K562 (cell line): ENCODE data around the gene C18orf32. TPM values are rescaled to one million over a fixed set of nuclear protein-coding genes. Genes with fewer than 3 reads are reported as not detected.

Experiments
- ATAC-seq: fragments of 200-7000 bp; cut with Tn5 transposase; 3 replicates; pipeline ENCODE4 v1.9.1; 2020; ENCODE audit warnings: moderate library complexity
- BruUV-seq: library from RNA; stranded (reverse); fragments of 400-500 nt; replicated peaks from 2 replicates; lab custom pipeline; 2021; lab: Mats Ljungman, UMichigan
- CTCF ChIA-PET: fragments of 300-600 bp; formaldehyde crosslinking; extraction: SDS; loops from one replicate; lab custom pipeline; 2021; ENCODE audit warnings: low intra/inter-chr PET ratio; lab: Yijun Ruan, JAX
- POLR2A ChIA-PET: fragments of 300-600, 350-650 bp; sonication (Branson Sonifier 250); formaldehyde crosslinking; extraction: SDS; loops from one replicate; lab custom pipeline; 2021; ENCODE audit warnings: antibody characterized with exemption, inconsistent platforms; lab: Yijun Ruan, JAX
- DNase-seq, 4 experiments: peaks; one replicate each; pipeline versions ENCODE4 v3.0.0 to v3.0.0-alpha.2; 2011 to 2018; ENCODE audit warnings: low spot score in 3 of 4, mixed read lengths in 3 of 4; ENCODE audit errors: extremely low read depth in 1 of 4
- FAIRE-seq: peaks from 2 replicates; lab custom pipeline; 2011; peaks lifted over from hg19 to GRCh38; lab: Jason Lieb, UNC
- H2AFZ ChIP-seq: 2 replicates; pipeline ENCODE4 v1.6.0; 2011; ENCODE audit warnings: low read depth, low read length, control low read depth, inconsistent platforms
- H3K27ac ChIP-seq: fragments of 200-600 bp; 3 replicates; pipeline ENCODE4 v1.8.0; 2011; ENCODE audit warnings: low read depth, mild to moderate bottlenecking, control low read depth, inconsistent platforms, low read length, moderate library complexity, mixed read lengths; ENCODE audit errors: extremely low read depth
- H3K27me3 ChIP-seq, 2 experiments: fragments of 300-600 bp in 1 of 2; 2 replicates in 1 of 2; 3 replicates in 1 of 2; pipeline versions ENCODE4 v1.6.0 to v1.8.0; 2011; ENCODE audit warnings: inconsistent platforms in 2 of 2, low read length in 2 of 2, mild to moderate bottlenecking in 1 of 2, mixed read lengths in 1 of 2, moderate library complexity in 1 of 2; ENCODE audit not compliant: control insufficient read depth in 2 of 2, insufficient read depth in 2 of 2
- H3K36me3 ChIP-seq: fragments of 300-600 bp; 3 replicates; pipeline ENCODE4 v1.8.0; 2011; ENCODE audit warnings: mild to moderate bottlenecking, low read length, inconsistent platforms; ENCODE audit not compliant: control insufficient read depth, insufficient read depth
- H3K4me1 ChIP-seq, 2 experiments: fragments of 200-600 bp in 1 of 2; replicated peaks in 1 of 2; 2 replicates in 1 of 2; 3 replicates in 1 of 2; pipeline versions ENCODE4 v1.5.1 to v1.8.0; 2011; ENCODE audit warnings: inconsistent platforms in 2 of 2, low read length in 2 of 2, mild to moderate bottlenecking in 1 of 2, mixed read lengths in 1 of 2, moderate library complexity in 1 of 2; ENCODE audit not compliant: control insufficient read depth in 2 of 2, insufficient read depth in 2 of 2
- H3K4me2 ChIP-seq: 2 replicates; pipeline ENCODE4 v1.6.1; 2011; ENCODE audit warnings: low read length, control low read depth, inconsistent platforms, mixed read lengths; ENCODE audit not compliant: insufficient read depth
- H3K4me3 ChIP-seq: fragments of 200-600 bp; sonication (generic), shearing (Covaris generic); 2 replicates; pipeline ENCODE4 v1.5.1; 2016; ENCODE audit warnings: control low read depth, inconsistent platforms
- H3K79me2 ChIP-seq: fragments of 200-600 bp; 3 replicates; pipeline ENCODE4 v1.8.0; 2011; ENCODE audit warnings: low read length, inconsistent platforms; ENCODE audit not compliant: control insufficient read depth, insufficient read depth
- H3K9ac ChIP-seq, 2 experiments: 2 replicates each; pipeline versions ENCODE4 v1.6.0 to v1.6.1; 2011; ENCODE audit warnings: low read depth in 2 of 2, low read length in 2 of 2, control low read depth in 1 of 2, inconsistent platforms in 1 of 2, mild to moderate bottlenecking in 1 of 2, mixed read lengths in 1 of 2; ENCODE audit not compliant: insufficient read depth in 1 of 2
- H3K9me1 ChIP-seq: one replicate; pipeline ENCODE4 v1.6.0; 2011; ENCODE audit warnings: inconsistent platforms, mild to moderate bottlenecking, low read length, moderate library complexity; ENCODE audit not compliant: control insufficient read depth, insufficient read depth
- H3K9me3 ChIP-seq: replicated peaks from 2 replicates; pipeline ENCODE4 v1.5.1; 2011; ENCODE audit warnings: low read depth, low read length, inconsistent platforms; ENCODE audit not compliant: control insufficient read depth, insufficient read depth
- H4K20me1 ChIP-seq: replicated peaks from 2 replicates; pipeline ENCODE4 v1.6.1; 2011; ENCODE audit warnings: low read length, inconsistent platforms, mixed read lengths; ENCODE audit not compliant: control insufficient read depth, insufficient read depth
- ADNP ChIP-seq: fragments of 200-800 bp; sonication (Bioruptor generic); IDR thresholded peaks from 2 replicates; pipeline ENCODE4 v1.6.1; 2016; ENCODE audit warnings: missing genetic modification characterization, missing compliant biosample characterization
- BACH1 ChIP-seq: fragments of 200-800 bp; sonication (Bioruptor generic); IDR thresholded peaks from 2 replicates; pipeline ENCODE4 v1.6.1; 2016; ENCODE audit warnings: missing genetic modification characterization, missing compliant biosample characterization
- HOXB6 ChIP-seq: fragments of 250-450 bp; sonication (Bioruptor Pico); IDR thresholded peaks from 2 replicates; pipeline ENCODE4 v1.5.1; 2022; ENCODE audit warnings: mild to moderate bottlenecking, borderline replicate concordance
- KAT7 ChIP-seq: sonication (generic); formaldehyde crosslinking; IDR thresholded peaks from 2 replicates; pipeline ENCODE4 v1.8.0; 2022; ENCODE audit warnings: missing genetic modification reagents, mild to moderate bottlenecking, borderline replicate concordance
- MTF1 ChIP-seq: fragments of 250-450 bp; sonication (Bioruptor Pico); IDR thresholded peaks from 2 replicates; pipeline ENCODE4 v1.9.0; 2021; ENCODE audit warnings: moderate library complexity, mild to moderate bottlenecking, inconsistent platforms, borderline replicate concordance
- NFIC ChIP-seq: fragments of 450-650 bp; IDR thresholded peaks from 2 replicates; pipeline ENCODE4 v1.6.1; 2017; ENCODE audit warnings: mild to moderate bottlenecking, inconsistent platforms
- RBM17 ChIP-seq: fragments of 200-400 bp; formaldehyde crosslinking; IDR thresholded peaks from 2 replicates; pipeline ENCODE4 v1.6.1; 2017; ENCODE audit warnings: low read depth, mild to moderate bottlenecking, low read length, borderline replicate concordance
- SP1 ChIP-seq: sonication (generic); formaldehyde crosslinking; IDR thresholded peaks from 2 replicates; pipeline ENCODE4 v1.8.1; 2022; ENCODE audit warnings: mild to moderate bottlenecking, missing genetic modification reagents
- STAT6 ChIP-seq: sonication (generic); formaldehyde crosslinking; IDR thresholded peaks from 2 replicates; pipeline ENCODE4 v1.8.1; 2023; ENCODE audit warnings: mild to moderate bottlenecking, missing genetic modification reagents
- SUPT5H ChIP-seq: fragments of 450-650 bp; IDR thresholded peaks from 2 replicates; pipeline ENCODE4 v1.6.1; 2016
- TCF7L2 ChIP-seq: fragments of 150-350 bp; IDR thresholded peaks from 2 replicates; pipeline ENCODE4 v1.6.1; 2016; ENCODE audit warnings: low read depth, mild to moderate bottlenecking, low read length, moderate library complexity
- THAP7 ChIP-seq: fragments of 250-450 bp; sonication (Bioruptor Pico); IDR thresholded peaks from 2 replicates; pipeline ENCODE4 v1.5.0; 2021
- ZNF133 ChIP-seq: fragments of 250-450 bp; sonication (Bioruptor Pico); IDR thresholded peaks from 2 replicates; pipeline ENCODE4 v1.4.0; 2020; ENCODE audit warnings: mild to moderate bottlenecking
- ZNF232 ChIP-seq: sonication (generic); formaldehyde crosslinking; IDR thresholded peaks from 2 replicates; pipeline ENCODE4 v1.8.0; 2022; ENCODE audit warnings: mild to moderate bottlenecking, missing genetic modification reagents
- ZNF274 ChIP-seq: IDR thresholded peaks from 2 replicates; pipeline ENCODE4 v1.6.1; 2011; ENCODE audit warnings: low read depth, mild to moderate bottlenecking, low read length, moderate library complexity, borderline replicate concordance
- ZNF316 ChIP-seq: fragments of 450-650 bp; IDR thresholded peaks from 2 replicates; pipeline ENCODE4 v1.6.1; 2016
- ZNF512 ChIP-seq: IDR thresholded peaks from 2 replicates; pipeline ENCODE4 v1.6.1; 2016; ENCODE audit warnings: missing genetic modification characterization, missing compliant biosample characterization
- WGBS: fragments of 100-300 bp; shearing (Covaris generic); methylation state at CpG from one replicate; pipeline ENCODE4 v1.1.6; 2016; ENCODE audit warnings: low coverage, mixed read lengths; ENCODE audit not compliant: insufficient coverage; ENCODE audit errors: missing lambda C conversion rate; 5-methylcytosine and 5-hydroxymethylcytosine counted together
- in situ Hi-C: fragments of 300-500 bp; cut with MboI; formaldehyde crosslinking; loops from 4 replicates; pipeline ENCODE4 v1.15.0; 2018; ENCODE audit warnings: inconsistent platforms, mixed read lengths
- intact Hi-C: fragments of 100-400 bp; cut with micrococcal nuclease; formaldehyde crosslinking; loops from 2 replicates; pipeline ENCODE4 v1.14.2; 2022
- polyA plus RNA-seq, 8 experiments: library from polyadenylated mRNA; depleted of rRNA in 4 of 8; stranded (reverse) in 5 of 8; unstranded in 3 of 8; fragments of >200 nt; fragmentation: Nextera tagmentation in 2 of 8; fragmentation: Illumina TruSeq in 1 of 8; extraction: Ambion mirVana in 2 of 8; extraction: Trizol in 1 of 8; gene quantifications; 2 replicates each; pipeline versions ENCODE4 v1.2.1 to v1.2.3, GENCODE V29; 2011 to 2014; ENCODE audit warnings: inconsistent platforms in 1 of 8, missing spikeins in 1 of 8
- total RNA-seq, 7 experiments: library from RNA; depleted of rRNA in 6 of 7; stranded (reverse); fragments of >200 nt in 6 of 7; fragmentation: Illumina TruSeq in 2 of 7; extraction: Trizol in 2 of 7; gene quantifications; 2 replicates each; pipeline versions ENCODE4 v1.2.1 to v1.2.3, GENCODE V29; 2011 to 2021; ENCODE audit warnings: low replicate concordance in 1 of 7

The C18orf32 gene
- total and polyA plus RNA-seq, 9 of the 15 experiments (the other 6 are each of a cell fraction or from before 2014, with no cell fraction given) = 8.5 to 35.0 (median 20.4) TPM

- TF ChIP-seq ZNF512 (tag) (no peak), ZNF316 (no peak), SUPT5H (no peak), MTF1 (CRISPR knock-in tag) (no peak), BACH1 (tag) (no peak), KAT7 (CRISPR knock-in tag) (no peak), THAP7 (CRISPR knock-in tag) (no peak)
Observed at GRCh38 chr18:49435170-49435569, 51.9 kb downstream of the C18orf32 start (continued).

- H3K79me2 ChIP-seq = no peaks in the 10 kb centered on the region
Observed at GRCh38 chr18:49432602-49433001, 54.4 kb downstream of the C18orf32 start.

More at GRCh38 chr18:49432602-49433001, 54.4 kb downstream of the C18orf32 start:
- no peak for ATAC-seq
- H3K9ac ChIP-seq = no peak overlapping the region
- H2AFZ ChIP-seq = no peak overlapping the region
- no peaks in the 10 kb centered on the region for H3K9me3 ChIP-seq
- FAIRE-seq = no peak
- H3K36me3 ChIP-seq = peaks cover 8% of the 10 kb centered on the region; the same call in 1 of the 3 replicates
- no peaks in the 10 kb centered on the region for H3K4me1 ChIP-seq
- H3K27ac ChIP-seq = no peak overlapping the region
- WGBS = 94% methylated on average over 2 of the region's 2 CpGs
- BruUV-seq = no TSS peak
- TF ChIP-seq SP1 (CRISPR knock-in tag) (no peak), RBM17 (no peak), TCF7L2 (no peak), ZNF232 (CRISPR knock-in tag) (no peak), ZNF133 (CRISPR knock-in tag) (no peak), HOXB6 (CRISPR knock-in tag) (no peak), NFIC (no peak), ADNP (tag) (no peak), ZNF274 (no peak), STAT6 (CRISPR knock-in tag) (no peak)
- TF ChIP-seq, all 486 proteins: peak for 0
- intact Hi-C loops (no loop called here), in situ Hi-C loops (loop anchor here (25.0 kb wide), 1 partner anchor 745 kb away; no protein-coding TSS in a partner anchor)
- no peaks in the 10 kb centered on the region for H3K9me1 ChIP-seq
- H3K27me3 ChIP-seq = no peaks in the 10 kb centered on the region
- no peak overlapping the region for H3K4me2 ChIP-seq
- H3K4me3 ChIP-seq = no peak overlapping the region
- no peak for DNase-seq
- CTCF ChIA-PET = no interaction called here
- POLR2A ChIA-PET = interaction anchor here (1.2 kb wide), 1 partner anchor 10 kb away, joined by 3 read pairs; no protein-coding TSS in a partner anchor
- no peaks in the 10 kb centered on the region for H4K20me1 ChIP-seq
